IMR-90 (cell line): ENCODE data around the gene CKAP2.
"Not testable (repeated sequence)": the region's sequence is repeated elsewhere in the genome, so short reads cannot be mapped to it uniquely, and the experiment has no call there.

Source experiments
- CTCF ChIP-seq: conservative IDR thresholded peaks from 2 replicates; pipeline ENCODE4 v1.5.1; 2012; ENCODE audit warnings: mild to moderate bottlenecking, low read depth, low read length, improper control_type of control experiment
- ELK1 ChIP-seq: fragments of 150-350 bp; IDR thresholded peaks from 2 replicates; pipeline ENCODE4 v1.6.1; 2016; ENCODE audit warnings: low read depth, mild to moderate bottlenecking, low read length, moderate library complexity, borderline replicate concordance
- FOS ChIP-seq: fragments of 150-350 bp; IDR thresholded peaks from 2 replicates; pipeline ENCODE4 v1.6.1; 2016; ENCODE audit warnings: low read depth, low read length
- MAFK ChIP-seq: IDR thresholded peaks from 2 replicates; pipeline ENCODE4 v1.6.1; 2012; ENCODE audit warnings: low read depth, low read length, improper control_type of control experiment
- MXI1 ChIP-seq: IDR thresholded peaks from 2 replicates; pipeline ENCODE4 v1.6.1; 2012; ENCODE audit warnings: low read depth, mild to moderate bottlenecking, low read length, moderate library complexity, borderline replicate concordance
- NFE2L2 ChIP-seq: fragments of 150-350 bp; IDR thresholded peaks from 2 replicates; pipeline ENCODE4 v1.6.1; 2016; ENCODE audit warnings: low read depth, mild to moderate bottlenecking, low read length
- POLR2A ChIP-seq: IDR thresholded peaks from 2 replicates; pipeline ENCODE4 v1.6.1; 2012; ENCODE audit warnings: mild to moderate bottlenecking, low read depth, low read length
- RCOR1 ChIP-seq: IDR thresholded peaks from 2 replicates; pipeline ENCODE4 v1.6.1; 2012; ENCODE audit warnings: mild to moderate bottlenecking, low read length, improper control_type of control experiment; ENCODE audit not compliant: insufficient replicate concordance
- SMC3 ChIP-seq: fragments of 150-350 bp; IDR thresholded peaks from 2 replicates; pipeline ENCODE4 v1.6.1; 2016; ENCODE audit warnings: low read depth, mild to moderate bottlenecking, antibody characterized with exemption, low read length, moderate library complexity
- TF ChIP-seq, protein P1 (sequence below): fragments of 150-350 bp; IDR thresholded peaks from 2 replicates; pipeline ENCODE4 v1.6.1; 2017; ENCODE audit warnings: mild to moderate bottlenecking, antibody characterized with exemption, low read length, low read depth

GRCh38 chr13:52487078-52487477, 31.8 kb downstream of the CKAP2 start:
- TF ChIP-seq CTCF, MXI1, ELK1, MAFK, SMC3, RCOR1, POLR2A, NFE2L2, FOS: not testable (repeated sequence)
- TF ChIP-seq, protein P1, sequence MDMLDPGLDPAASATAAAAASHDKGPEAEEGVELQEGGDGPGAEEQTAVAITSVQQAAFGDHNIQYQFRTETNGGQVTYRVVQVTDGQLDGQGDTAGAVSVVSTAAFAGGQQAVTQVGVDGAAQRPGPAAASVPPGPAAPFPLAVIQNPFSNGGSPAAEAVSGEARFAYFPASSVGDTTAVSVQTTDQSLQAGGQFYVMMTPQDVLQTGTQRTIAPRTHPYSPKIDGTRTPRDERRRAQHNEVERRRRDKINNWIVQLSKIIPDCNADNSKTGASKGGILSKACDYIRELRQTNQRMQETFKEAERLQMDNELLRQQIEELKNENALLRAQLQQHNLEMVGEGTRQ = not testable (repeated sequence)
